ENCODE measurements around the gene KRTAP10-10.
A peak's percentile ranks its signal among the peaks of the same experiment; 100 is the strongest.
"Not testable (repeated sequence)": the region's sequence is repeated elsewhere in the genome, so short reads cannot be mapped to it uniquely, and the experiment has no call there.

Gene KRTAP10-10

GRCh38 chr21:44653656-44654575, 16.8 kb downstream of the KRTAP10-10 start:
- peak; percentile 25 for DNase-seq

- no peak for DNase-seq
These were observed 17.5 kb downstream of the KRTAP10-10 start, which contains the start of gene KRTAP12-4 for GRCh38 chr21:44654576-44655175. Gene KRTAP12-4 (minus strand): TSS chr21:44654659. CDS start chr21:44654614, 45 bp downstream.

GRCh38 chr21:44656868-44657267, 19.7 kb downstream of the KRTAP10-10 start:
- no peak for DNase-seq

- DNase-seq: no peak
These were observed 20.7 kb downstream of the KRTAP10-10 start, which contains the start of gene KRTAP12-3 for GRCh38 chr21:44657635-44658540. Gene KRTAP12-3 (plus strand): TSS chr21:44657932. CDS start chr21:44657980, 48 bp downstream.

GRCh38 chr21:44658541-44658910, 21.4 kb downstream of the KRTAP10-10 start:
- no peak for DNase-seq

GRCh38 chr21:44658913-44659595, 21.9 kb downstream of the KRTAP10-10 start:
- DNase-seq: no peak

GRCh38 chr21:44661567-44661966, 24.4 kb downstream of the KRTAP10-10 start:
- DNase-seq: not testable (repeated sequence)

- DNase-seq: no peak
These were observed 27.5 kb downstream of the KRTAP10-10 start for GRCh38 chr21:44664691-44665090.

- peak; percentile 48 for DNase-seq
These were observed 29.5 kb downstream of the KRTAP10-10 start, which contains the start of gene KRTAP12-2 for GRCh38 chr21:44666401-44667320. Gene KRTAP12-2 (minus strand): TSS chr21:44666927. CDS start chr21:44666886, 41 bp downstream.

GRCh38 chr21:44667612-44668011, 30.5 kb downstream of the KRTAP10-10 start:
- no peak for DNase-seq

- no peak for DNase-seq
These were observed 33.7 kb downstream of the KRTAP10-10 start for GRCh38 chr21:44670642-44671432.

- DNase-seq: no peak
These were observed 34.8 kb downstream of the KRTAP10-10 start for GRCh38 chr21:44671911-44672310.

- DNase-seq: no peak
These were observed 40.7 kb downstream of the KRTAP10-10 start for GRCh38 chr21:44677881-44678280.

GRCh38 chr21:44681152-44681551, 44.0 kb downstream of the KRTAP10-10 start:
- no peak for DNase-seq

GRCh38 chr21:44681861-44682579, 44.9 kb downstream of the KRTAP10-10 start, which contains the start of gene KRTAP12-1:
Gene KRTAP12-1 (minus strand): TSS chr21:44682163. CDS start chr21:44682123, 40 bp downstream.
- peak; percentile 96 for DNase-seq

- DNase-seq: no peak
These were observed 45.5 kb downstream of the KRTAP10-10 start for GRCh38 chr21:44682580-44683151.

GRCh38 chr21:44684077-44684476, 46.9 kb downstream of the KRTAP10-10 start:
- no peak for DNase-seq

GRCh38 chr21:44684483-44684882, 47.3 kb downstream of the KRTAP10-10 start:
- no peak for DNase-seq

GRCh38 chr21:44685050-44685449, 47.9 kb downstream of the KRTAP10-10 start:
- DNase-seq: not testable (repeated sequence)
